ENCODE results near the gene TRPV6. TPM values are rescaled to one million over a fixed set of nuclear protein-coding genes. Genes with fewer than 3 reads are reported as not detected.

The TRPV6 gene
- total and polyA plus RNA-seq, 2 of the 4 experiments (the other 2 are of a cell fraction) = 0.03 TPM; not detected in 1

DNA sequence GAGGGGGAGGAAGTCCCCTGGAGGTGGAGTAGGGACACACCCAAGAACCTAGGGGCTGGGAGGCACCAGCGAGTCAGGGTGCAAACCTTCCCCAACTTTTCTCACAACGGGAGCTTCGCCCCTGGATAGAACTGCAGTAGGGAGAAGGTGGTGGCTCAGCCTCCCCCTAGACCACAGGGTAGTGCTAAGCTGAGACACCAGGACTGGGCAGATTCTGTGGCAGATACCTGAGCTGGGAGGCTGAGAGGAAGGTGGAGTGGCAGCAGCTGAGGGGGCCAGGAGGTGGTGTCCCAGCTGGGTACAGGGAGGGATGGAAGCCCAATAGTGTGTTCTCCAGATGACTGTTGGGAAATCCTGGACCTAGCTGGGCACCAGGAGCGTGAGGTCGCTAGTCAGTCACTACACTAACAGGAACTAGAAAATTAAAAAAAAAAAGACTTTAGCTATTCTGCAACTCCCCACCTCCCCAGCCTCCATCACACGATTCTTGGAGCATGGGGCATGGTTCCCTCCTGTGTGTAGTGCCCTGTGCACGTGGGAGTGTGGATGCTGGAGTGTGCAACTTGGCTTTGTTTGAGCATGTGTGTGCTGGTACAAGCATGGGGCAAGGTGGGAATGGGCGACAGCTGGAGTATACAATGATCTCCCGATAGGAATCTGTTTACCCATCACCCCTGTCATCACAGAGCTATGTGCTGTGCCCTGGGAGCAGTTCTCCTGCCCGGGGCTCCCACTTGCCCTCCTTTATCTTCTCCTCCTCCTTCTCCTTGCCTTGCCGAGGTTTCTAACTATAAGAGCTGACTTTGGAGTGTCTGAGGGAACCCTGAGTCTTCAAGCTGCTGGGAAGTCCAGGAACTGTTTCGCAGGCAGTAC is 8.8 kb upstream of the TRPV6 start:
- Histone ChIP-seq H2AK9ac (replicated peaks; ENCODE audit: low read depth, low read length, poor library complexity) (no peak overlapping the region), H3K18ac (ENCODE audit: low read depth, low read length) (no peak overlapping the region), H2BK5ac (ENCODE audit: low read depth, low read length, poor library complexity, severe bottlenecking) (no peak overlapping the region), H3K23ac (ENCODE audit: low read depth, low read length) (no peak overlapping the region), H3K79me1 (ENCODE audit: low read depth in 1 of 2, low read length in 2 of 2) (no peaks in the 10 kb centered on the region), H4K20me1 (ENCODE audit: insufficient read depth, low read length) (no peaks in the 10 kb centered on the region), H3K14ac (replicated peaks; ENCODE audit: low read depth, low read length) (no peak overlapping the region), H3K27ac (ENCODE audit: insufficient read depth, low read length) (no peak overlapping the region), H3K9ac (ENCODE audit: low read depth, low read length) (no peak overlapping the region), H4K91ac (ENCODE audit: insufficient read depth, low read depth, low read length) (no peak overlapping the region), H2AK5ac (ENCODE audit: low read depth, low read length) (no peak overlapping the region), H3K36me3 (ENCODE audit: control insufficient read depth, insufficient read depth, low read length) (no peaks in the 10 kb centered on the region), H3K9me1 (ENCODE audit: insufficient read depth, low read length) (no peaks in the 10 kb centered on the region), H2AFZ (replicated peaks; ENCODE audit: low read length, poor library complexity) (no peak overlapping the region), H2BK120ac (ENCODE audit: low read depth, low read length) (no peak overlapping the region), H2BK20ac (ENCODE audit: low read depth, low read length) (no peak overlapping the region), H2BK15ac (ENCODE audit: low read depth, low read length) (no peak overlapping the region), H4K5ac (ENCODE audit: low read depth, low read length) (no peak overlapping the region), H3K4me3 (ENCODE audit: insufficient read depth, low read depth, low read length) (no peak overlapping the region), H4K8ac (ENCODE audit: low read depth in 2 of 2, low read length in 2 of 2) (no peak overlapping the region), H3K4ac (ENCODE audit: low read depth, low read length) (no peak overlapping the region), H3K27me3 (ENCODE audit: control insufficient read depth, insufficient read depth, low read length) (no peaks in the 10 kb centered on the region), H3K4me2 (ENCODE audit: low read depth, low read length) (no peak overlapping the region), H3K9me3 (ENCODE audit: control insufficient read depth, insufficient read depth, low read length) (peaks cover 6% of the 10 kb centered on the region; the same call in 1 of the 2 replicates), H3K4me1 (ENCODE audit: control insufficient read depth, insufficient read depth, low read length) (no peaks in the 10 kb centered on the region), H3K56ac (ENCODE audit: extremely low read depth, insufficient read depth, low read length) (no peak overlapping the region)
- ChIA-PET POLR2A (ENCODE audit: unreplicated experiment) (no interaction called here), CTCF (no interaction called here)
- ATAC-seq (ENCODE audit: low read depth) = no peak
- intact Hi-C loops (cut with micrococcal nuclease) = no loop called here
- in situ Hi-C loops (cut with MboI; ENCODE audit: low sequenced_read_pairs) = no loop called here
- no peak for DNase-seq
- TF ChIP-seq MXI1 (IDR thresholded peaks at IDR 0.05; ENCODE audit: borderline replicate concordance, low read depth, low read length) (no peak), FOS (IDR thresholded peaks at IDR 0.05; ENCODE audit: low read depth, low read length) (no peak), ELK1 (IDR thresholded peaks at IDR 0.05; ENCODE audit: borderline replicate concordance, low read depth, low read length) (no peak), POLR2A (IDR thresholded peaks at IDR 0.05; ENCODE audit: low read depth, low read length) (no peak), RFX5 (IDR thresholded peaks at IDR 0.05; ENCODE audit: low read depth, low read length) (no peak), NFE2L2 (IDR thresholded peaks at IDR 0.05; ENCODE audit: low read depth, low read length) (no peak), CEBPB (IDR thresholded peaks at IDR 0.05; ENCODE audit: low read depth, low read length) (no peak)
- BruUV-seq (replicated peaks) = no TSS peak
- dilution Hi-C loops (cut with HindIII; ENCODE audit: low sequenced_read_pairs, unreplicated experiment) = no loop called here
- WGBS, 2 experiments (ENCODE audit: extremely low coverage in 2 of 2, insufficient read length in 1 of 2) = 25% methylated on average over 1 of the region's 12 CpGs; no CpG with 5 or more reads in 1 of the 2 experiments
